ENCODE measurements around the gene GRM1. TPM values are rescaled to one million over a fixed set of nuclear protein-coding genes. Genes with fewer than 3 reads are reported as not detected.

The GRM1 gene
- total and polyA plus RNA-seq, 2 of the 4 experiments (the other 2 are of a cell fraction): not detected

GRCh38 chr6:146315381-146316174, 286.7 kb downstream of the GRM1 start:
- Histone ChIP-seq H3K36me3 (ENCODE audit: control insufficient read depth, insufficient read depth, low read length) (no peaks in the 10 kb centered on the region), H3K14ac (replicated peaks; ENCODE audit: low read depth, low read length) (no peak overlapping the region), H3K9me1 (ENCODE audit: insufficient read depth, low read length) (no peaks in the 10 kb centered on the region), H3K4me2 (ENCODE audit: low read depth, low read length) (no peak overlapping the region), H3K56ac (ENCODE audit: extremely low read depth, insufficient read depth, low read length) (no peak overlapping the region), H3K79me1 (ENCODE audit: low read depth in 1 of 2, low read length in 2 of 2) (no peaks in the 10 kb centered on the region), H2AFZ (replicated peaks; ENCODE audit: low read length, poor library complexity) (no peak overlapping the region), H3K4me3 (ENCODE audit: insufficient read depth, low read depth, low read length) (no peak overlapping the region), H4K91ac (ENCODE audit: insufficient read depth, low read depth, low read length) (no peak overlapping the region), H2BK20ac (ENCODE audit: low read depth, low read length) (no peak overlapping the region), H3K9me3 (ENCODE audit: control insufficient read depth, insufficient read depth, low read length) (no peaks in the 10 kb centered on the region), H3K4ac (ENCODE audit: low read depth, low read length) (no peak overlapping the region), H4K8ac (ENCODE audit: low read depth in 2 of 2, low read length in 2 of 2) (no peak overlapping the region), H4K20me1 (ENCODE audit: insufficient read depth, low read length) (no peaks in the 10 kb centered on the region), H2BK5ac (ENCODE audit: low read depth, low read length, poor library complexity, severe bottlenecking) (no peak overlapping the region), H3K27me3 (ENCODE audit: control insufficient read depth, insufficient read depth, low read length) (no peaks in the 10 kb centered on the region), H3K23ac (ENCODE audit: low read depth, low read length) (no peak overlapping the region), H4K5ac (ENCODE audit: low read depth, low read length) (no peak overlapping the region), H2BK15ac (ENCODE audit: low read depth, low read length) (no peak overlapping the region), H3K27ac (ENCODE audit: insufficient read depth, low read length) (no peak overlapping the region), H3K9ac (ENCODE audit: low read depth, low read length) (no peak overlapping the region), H2AK5ac (ENCODE audit: low read depth, low read length) (no peak overlapping the region), H2AK9ac (replicated peaks; ENCODE audit: low read depth, low read length, poor library complexity) (no peak overlapping the region), H3K4me1 (ENCODE audit: control insufficient read depth, insufficient read depth, low read length) (no peaks in the 10 kb centered on the region), H3K18ac (ENCODE audit: low read depth, low read length) (no peak overlapping the region), H2BK120ac (ENCODE audit: low read depth, low read length) (no peak overlapping the region)
- BruUV-seq (replicated peaks): no TSS peak
- DNase-seq (no peak), ATAC-seq (ENCODE audit: low read depth) (no peak)
- TF ChIP-seq, protein P1, sequence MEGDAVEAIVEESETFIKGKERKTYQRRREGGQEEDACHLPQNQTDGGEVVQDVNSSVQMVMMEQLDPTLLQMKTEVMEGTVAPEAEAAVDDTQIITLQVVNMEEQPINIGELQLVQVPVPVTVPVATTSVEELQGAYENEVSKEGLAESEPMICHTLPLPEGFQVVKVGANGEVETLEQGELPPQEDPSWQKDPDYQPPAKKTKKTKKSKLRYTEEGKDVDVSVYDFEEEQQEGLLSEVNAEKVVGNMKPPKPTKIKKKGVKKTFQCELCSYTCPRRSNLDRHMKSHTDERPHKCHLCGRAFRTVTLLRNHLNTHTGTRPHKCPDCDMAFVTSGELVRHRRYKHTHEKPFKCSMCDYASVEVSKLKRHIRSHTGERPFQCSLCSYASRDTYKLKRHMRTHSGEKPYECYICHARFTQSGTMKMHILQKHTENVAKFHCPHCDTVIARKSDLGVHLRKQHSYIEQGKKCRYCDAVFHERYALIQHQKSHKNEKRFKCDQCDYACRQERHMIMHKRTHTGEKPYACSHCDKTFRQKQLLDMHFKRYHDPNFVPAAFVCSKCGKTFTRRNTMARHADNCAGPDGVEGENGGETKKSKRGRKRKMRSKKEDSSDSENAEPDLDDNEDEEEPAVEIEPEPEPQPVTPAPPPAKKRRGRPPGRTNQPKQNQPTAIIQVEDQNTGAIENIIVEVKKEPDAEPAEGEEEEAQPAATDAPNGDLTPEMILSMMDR (conservative IDR thresholded peaks at IDR 0.05; ENCODE audit: low read depth, low read length): no peak
- no peak for TF ChIP-seq RAD21 (IDR thresholded peaks at IDR 0.05; ENCODE audit: low read length)
- no peak for TF ChIP-seq ELK1 (IDR thresholded peaks at IDR 0.05; ENCODE audit: borderline replicate concordance, low read depth, low read length)
- no peak for TF ChIP-seq POLR2A (IDR thresholded peaks at IDR 0.05; ENCODE audit: low read depth, low read length)
- TF ChIP-seq MAZ (IDR thresholded peaks at IDR 0.05; ENCODE audit: borderline replicate concordance, low read depth, low read length): no peak
- TF ChIP-seq MAFK (IDR thresholded peaks at IDR 0.05; ENCODE audit: low read depth, low read length): no peak
- no peak for TF ChIP-seq MXI1 (IDR thresholded peaks at IDR 0.05; ENCODE audit: borderline replicate concordance, low read depth, low read length)
- TF ChIP-seq RCOR1 (IDR thresholded peaks at IDR 0.05; ENCODE audit: insufficient replicate concordance, low read length): no peak
- ChIA-PET POLR2A (ENCODE audit: unreplicated experiment) (no interaction called here), CTCF (no interaction called here)
- in situ Hi-C loops (cut with MboI; ENCODE audit: low sequenced_read_pairs): no loop called here
- intact Hi-C loops (cut with micrococcal nuclease): no loop called here
- no CpG with 5 or more reads among the region's 4 CpGs for WGBS, 2 experiments (ENCODE audit: extremely low coverage in 2 of 2, insufficient read length in 1 of 2)
- dilution Hi-C loops (cut with HindIII; ENCODE audit: low sequenced_read_pairs, unreplicated experiment): no loop called here

Measured in IMR-90 (cell line).